CD4-positive, alpha-beta T cell treated with Interferon gamma for 1 hour (primary cell): ENCODE results near the gene FAM83F.
A peak's percentile ranks its signal among the peaks of the same experiment; 100 is the strongest.

Experiments
- DNase-seq: peaks from one replicate; pipeline ENCODE4 v3.0.0-alpha.2; 2020

The FAM83F gene

DNA sequence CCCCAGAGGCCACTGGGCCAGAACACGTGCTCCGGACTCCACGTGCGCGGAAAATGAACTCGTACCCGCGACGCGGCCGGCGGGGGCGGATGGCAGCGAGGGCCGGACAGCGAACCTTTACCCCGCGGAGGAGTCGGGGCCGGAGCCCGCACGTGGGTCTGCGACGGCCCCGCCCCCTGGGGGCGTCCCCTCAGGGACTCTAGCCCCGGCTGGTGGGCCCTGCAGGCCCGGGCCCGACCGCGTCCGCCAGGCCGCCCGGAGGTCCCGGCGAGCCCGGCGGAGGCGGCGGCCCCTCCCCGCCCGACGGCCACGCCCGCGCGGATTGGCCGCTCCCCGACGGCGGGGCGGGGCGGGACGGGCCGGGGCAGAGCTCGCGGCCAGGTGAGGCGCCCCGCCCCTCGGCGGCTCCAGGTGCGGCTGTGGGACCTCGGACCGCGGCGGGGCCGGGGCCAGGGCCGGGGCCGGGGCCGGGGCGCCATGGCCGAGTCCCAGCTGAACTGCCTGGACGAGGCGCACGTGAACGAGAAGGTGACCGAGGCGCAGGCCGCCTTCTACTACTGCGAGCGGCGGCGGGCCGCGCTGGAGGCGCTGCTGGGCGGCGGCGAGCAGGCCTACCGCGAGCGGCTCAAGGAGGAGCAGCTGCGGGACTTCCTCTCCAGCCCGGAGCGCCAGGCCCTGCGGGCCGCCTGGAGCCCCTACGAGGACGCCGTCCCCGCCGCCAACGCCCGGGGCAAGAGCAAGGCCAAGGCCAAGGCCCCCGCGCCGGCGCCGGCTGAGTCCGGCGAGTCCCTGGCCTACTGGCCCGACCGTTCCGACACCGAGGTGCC, at the start of gene FAM83F:
TSS of gene FAM83F (plus strand) at position 389 of the 827 bp plus-strand sequence. CDS start at position 478, 89 bp downstream.
- peak; percentile 5 for DNase-seq

DNA sequence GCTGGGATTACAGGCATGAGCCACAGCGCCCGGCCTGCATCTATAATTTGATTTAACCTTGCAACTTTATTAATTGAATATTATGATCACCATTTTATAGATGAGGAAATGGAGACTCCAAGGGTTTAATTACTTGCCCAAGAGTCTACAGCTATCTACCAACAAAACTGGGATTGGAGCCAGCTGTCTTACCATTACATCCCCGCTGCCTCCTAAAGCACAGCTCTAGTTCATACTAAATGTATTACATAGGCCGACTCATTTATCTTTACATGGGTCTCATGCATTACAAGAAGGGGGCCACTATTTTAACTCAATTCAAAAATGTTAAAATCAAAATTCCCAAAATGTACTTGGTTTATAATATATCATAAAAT, 48.6 kb upstream of the FAM83F start:
- no peak for DNase-seq

DNA sequence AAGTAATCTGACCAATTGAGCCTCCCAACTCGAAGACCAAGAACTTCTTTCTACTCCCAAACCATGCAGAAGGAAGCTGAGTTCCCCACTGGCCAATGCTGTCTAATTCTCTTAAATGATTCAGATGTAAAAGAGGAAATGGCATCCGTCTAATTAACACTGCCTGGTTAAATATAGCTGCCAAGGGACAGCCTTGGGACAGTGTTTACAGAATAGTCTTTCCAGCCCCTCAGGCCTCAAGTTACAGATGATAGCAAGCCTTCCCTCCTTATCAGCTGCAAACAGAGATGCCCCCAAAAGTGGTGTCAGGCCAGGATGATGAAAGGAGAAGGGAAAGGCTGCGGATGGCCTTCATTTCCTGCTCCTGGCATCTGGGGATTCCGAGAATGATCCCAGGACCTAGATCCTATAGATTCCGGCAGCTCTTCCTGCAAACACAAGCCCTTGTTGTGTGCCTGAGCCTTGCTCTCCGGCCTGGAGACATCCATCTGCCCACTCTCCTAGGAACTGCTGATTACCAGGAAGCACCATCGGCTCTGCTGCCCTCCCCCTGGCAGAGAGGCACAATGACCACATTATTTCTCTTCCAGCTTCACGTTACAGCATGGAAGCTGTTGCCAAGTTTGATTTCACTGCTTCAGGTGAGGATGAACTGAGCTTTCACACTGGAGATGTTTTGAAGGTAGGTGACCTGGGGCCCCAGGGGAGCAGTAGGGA, 48.1 kb upstream of the FAM83F start:
- DNase-seq: no peak

DNA sequence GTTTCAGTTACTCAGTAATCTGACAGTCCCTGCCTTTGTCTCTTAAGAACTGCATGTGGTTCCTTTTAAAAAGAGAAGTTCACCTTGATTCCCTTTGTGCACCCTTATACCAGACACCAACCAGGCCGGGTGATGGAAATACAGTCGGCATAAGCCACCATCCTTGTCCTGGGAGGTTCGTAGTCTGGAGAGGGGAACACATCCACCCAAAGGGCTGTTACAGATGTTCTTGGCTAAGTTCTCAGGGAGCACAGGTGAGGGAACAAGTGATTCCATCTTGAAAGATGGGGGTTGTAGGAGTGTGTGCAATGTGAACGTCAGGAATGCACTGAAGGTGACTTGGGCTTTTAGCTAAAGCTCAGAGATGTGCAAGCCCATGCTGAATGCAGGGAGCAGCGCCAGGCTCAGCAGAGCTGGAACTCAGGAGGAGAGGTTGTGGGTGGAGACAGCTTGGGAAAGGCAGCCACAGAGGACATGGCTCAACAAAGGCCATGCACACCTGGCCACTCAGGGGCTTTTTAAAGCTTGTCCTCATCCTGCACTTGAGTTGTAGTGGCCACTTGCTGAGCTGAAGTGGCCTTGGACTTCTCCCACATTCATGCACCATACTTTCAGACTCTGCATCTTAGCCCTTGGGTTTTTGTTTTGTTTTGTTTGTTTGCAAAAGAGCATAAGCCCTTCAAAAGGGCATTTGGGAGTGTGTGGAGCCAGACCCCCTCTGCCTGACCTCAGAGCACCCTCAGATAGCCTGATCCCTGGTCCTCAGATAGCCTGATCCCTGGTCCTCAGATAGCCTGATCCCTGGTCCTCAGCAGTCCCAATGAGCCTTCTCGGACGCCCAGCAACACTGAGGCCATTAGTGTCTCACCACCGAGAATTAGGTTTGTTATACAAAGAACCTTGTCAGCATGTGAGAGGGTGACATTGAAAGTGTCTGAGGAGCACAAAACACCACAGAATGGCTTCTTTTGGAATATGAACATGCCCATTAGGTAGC, 47.2 kb upstream of the FAM83F start:
- DNase-seq: no peak

DNA sequence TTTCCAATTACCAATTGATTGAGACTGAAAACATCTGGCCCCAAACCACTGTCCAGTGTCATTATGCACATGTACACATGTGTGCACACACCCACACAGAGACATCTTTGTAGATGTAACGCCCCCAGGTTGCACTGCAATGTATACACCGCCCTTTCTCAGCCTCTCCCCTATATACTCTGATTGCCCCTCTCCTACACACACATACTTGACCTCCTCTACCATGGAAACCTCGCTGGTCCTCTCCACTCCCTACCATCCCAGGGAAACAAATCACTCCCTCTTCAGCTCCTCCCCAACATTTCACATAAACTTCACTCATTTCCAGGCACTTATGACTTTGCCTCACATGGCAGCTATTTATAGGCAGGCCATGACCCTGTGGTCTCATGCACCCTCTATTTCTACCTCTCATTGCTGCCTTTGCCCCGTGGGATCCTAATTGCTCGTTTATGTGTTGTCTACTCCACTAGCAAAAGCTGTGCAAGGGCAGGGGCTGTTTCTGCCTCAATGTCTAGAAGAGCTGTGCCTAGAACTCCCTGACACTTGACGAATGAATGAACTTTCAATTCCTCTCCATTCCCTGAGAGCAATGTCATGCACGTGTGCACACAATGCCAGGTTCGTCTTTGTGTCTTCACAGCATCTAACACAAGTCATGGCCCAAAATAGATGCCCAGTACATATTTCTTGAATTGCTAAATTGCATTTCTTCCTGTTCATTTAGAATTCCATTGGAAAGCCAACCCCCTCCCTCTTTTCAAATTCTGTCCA, 44.6 kb upstream of the FAM83F start:
- DNase-seq: no peak

DNA sequence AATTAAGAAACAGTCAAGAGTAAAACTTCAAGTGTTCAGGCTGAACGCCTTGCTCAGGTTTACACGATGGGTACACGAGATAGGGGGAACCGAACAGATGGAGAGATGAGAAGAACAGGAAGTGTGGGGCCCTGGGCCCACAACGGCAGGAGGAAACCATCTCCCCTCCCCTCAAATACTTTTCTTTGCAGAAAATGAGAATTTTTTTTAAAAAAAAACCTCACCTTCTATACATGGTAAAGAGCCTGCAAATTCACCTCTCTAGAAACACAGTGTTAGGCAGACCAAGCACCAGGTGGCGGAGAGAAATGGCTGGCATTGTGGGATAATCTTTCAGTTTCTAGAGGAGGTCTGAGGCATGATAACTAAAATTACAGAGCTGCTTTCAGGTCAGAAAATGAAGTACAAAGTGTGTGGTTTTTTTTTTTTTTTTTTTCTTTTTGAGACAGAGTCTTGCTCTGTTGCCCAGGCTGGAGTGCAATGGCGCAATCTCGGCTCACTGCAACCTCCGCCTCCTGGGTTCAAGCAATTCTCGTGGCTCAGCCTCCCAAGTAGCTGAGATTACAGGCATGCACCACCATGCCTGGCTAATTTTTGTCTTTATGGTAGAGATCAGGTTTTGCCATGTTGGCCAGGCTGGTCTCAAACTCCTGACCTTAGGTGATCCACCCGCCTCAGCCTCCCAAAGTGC, 43.0 kb upstream of the FAM83F start:
- DNase-seq: peak; percentile 39

DNA sequence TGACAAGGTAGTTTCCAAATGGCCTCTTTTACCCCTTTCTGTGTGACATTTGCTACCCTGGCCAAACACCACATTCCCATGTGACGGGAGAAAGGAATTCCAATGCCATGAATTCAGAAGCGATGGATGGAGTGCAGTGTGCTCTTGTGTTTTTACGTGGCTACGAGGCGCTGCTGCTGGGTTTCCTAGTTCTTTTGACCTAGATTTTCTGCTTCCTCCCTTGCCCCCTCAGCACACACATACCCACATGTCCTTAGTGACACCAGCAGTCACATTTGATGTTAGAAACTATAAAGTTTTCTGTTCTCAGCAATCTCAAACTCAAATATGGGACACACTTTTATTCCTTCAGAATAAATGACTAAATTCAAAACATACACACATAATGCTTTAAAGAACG, 42.4 kb upstream of the FAM83F start:
- no peak for DNase-seq

DNA sequence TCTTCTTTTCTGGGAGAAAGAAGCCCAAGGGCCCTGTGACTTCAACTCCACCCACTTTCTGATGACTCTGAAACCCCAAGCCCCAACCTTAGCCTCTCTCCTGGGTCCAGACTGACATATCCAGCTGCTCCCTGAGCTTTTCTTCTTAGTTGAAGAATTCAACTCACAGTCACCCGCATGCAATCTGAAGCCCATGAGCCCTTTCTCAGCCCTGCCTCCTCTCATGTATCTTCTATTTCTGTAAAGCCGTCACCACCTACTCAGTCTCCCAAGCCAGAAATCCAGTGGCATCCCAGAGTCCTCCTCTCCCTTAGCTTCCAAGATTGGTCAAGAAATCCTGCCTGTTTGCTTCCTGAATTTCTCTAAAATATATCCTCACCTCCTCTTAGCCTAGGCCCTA, 41.7 kb upstream of the FAM83F start:
- DNase-seq: no peak

DNA sequence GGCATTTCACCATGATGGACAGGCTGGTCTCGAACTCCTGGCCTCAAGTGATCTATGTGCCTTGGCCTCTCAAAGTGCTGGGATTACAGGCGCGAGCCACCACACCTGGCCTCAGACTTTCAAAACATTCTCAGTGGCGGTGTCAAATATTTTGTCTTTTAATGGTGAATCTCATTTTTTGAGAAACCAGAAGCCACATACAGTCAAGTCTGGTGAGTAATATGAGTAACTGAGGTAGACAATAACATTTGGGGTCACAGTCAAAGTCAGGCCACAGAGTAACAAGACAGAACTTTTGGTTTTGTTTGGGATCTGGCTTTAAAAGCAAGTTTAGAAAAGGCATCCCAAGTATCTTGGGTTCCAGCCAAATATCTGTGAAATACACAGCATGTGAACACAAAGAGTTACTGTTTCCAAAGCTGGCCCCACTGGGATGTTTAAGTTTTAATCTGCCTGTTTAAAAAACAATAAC, 40.1 kb upstream of the FAM83F start:
- no peak for DNase-seq

DNA sequence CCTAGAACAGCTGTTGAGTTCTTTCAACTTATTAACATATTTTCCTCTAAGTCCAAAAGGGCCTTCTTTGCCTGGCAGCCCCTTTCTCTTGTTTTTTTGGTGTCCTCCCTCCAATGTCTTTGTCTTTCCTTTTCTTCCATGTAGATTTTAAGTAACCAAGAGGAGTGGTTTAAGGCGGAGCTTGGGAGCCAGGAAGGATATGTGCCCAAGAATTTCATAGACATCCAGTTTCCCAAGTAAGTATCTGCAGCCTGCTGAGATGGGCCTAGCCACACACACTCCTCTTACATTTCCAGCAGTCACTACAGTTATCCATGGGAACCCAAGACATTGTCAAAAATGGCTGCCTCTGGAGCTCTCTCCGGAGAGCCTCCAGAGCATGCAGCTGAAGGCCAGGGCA, 39.1 kb upstream of the FAM83F start:
- DNase-seq: no peak

DNA sequence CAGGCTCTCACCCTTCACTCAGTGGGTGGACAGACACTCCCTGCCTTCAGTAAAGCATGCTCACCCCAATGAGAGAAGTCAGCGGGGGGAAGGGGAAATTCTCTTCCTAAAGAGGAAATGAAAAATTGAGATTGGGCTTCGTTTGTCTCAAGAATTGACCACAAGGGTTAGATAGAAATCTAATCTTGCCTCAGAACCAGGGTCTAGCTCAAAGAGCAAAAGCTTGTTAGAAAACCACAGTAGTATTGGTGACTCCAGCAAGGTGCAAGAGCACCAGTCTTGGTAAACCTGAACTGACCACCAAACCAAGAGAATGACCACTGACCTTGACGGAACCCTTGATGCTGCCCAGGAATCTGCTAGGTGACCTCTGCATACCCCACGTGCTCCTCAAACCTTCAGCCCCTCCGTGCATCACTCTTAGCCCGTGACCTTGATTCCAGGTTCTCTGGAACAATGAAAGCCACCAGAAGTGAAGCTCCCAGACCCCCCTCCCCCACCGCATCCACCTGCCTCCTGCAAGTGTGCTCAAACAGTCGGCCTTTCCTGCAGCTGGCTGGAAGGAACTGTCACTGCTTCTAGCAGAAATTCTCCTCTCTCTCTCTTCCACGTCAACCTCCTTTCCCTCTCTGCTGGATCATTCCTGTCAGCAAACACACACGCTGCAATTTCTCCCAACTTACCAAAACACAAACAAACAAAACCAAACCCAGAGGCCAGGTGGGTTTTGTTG, 37.7 kb upstream of the FAM83F start:
- DNase-seq: no peak

DNA sequence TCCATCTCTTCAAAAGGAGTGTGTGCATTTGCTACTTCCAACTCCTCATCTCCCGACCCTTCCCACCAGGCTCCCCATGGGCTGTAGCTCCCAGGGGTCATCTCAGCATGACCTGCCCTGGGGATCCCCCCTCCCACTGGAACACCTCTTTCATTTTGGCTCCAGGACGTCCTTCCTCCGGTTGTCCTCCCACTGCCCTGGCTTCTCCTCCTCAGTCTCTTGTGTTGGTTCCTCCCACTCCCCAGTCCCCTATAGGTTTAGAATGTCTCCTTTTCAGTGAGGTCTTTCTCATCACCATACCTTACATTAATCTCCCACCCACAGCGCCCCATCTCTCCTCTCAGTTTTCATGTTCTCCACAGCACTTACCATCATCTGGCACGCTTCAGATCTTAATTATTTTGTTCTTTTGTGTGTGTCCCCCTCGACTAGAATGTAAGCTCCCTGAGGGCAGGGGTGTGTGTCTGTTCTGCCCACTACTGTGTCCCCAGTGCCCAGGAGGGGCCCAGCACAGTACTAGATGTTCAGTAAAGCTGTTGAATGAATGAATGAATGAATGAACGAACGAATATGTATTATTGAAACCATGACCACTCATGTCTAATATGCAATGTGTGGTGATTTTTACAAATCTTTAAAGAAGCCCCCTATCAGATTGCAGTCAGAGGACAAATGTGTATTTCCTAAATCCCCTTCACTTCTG, 36.6 kb upstream of the FAM83F start:
- no peak for DNase-seq

DNA sequence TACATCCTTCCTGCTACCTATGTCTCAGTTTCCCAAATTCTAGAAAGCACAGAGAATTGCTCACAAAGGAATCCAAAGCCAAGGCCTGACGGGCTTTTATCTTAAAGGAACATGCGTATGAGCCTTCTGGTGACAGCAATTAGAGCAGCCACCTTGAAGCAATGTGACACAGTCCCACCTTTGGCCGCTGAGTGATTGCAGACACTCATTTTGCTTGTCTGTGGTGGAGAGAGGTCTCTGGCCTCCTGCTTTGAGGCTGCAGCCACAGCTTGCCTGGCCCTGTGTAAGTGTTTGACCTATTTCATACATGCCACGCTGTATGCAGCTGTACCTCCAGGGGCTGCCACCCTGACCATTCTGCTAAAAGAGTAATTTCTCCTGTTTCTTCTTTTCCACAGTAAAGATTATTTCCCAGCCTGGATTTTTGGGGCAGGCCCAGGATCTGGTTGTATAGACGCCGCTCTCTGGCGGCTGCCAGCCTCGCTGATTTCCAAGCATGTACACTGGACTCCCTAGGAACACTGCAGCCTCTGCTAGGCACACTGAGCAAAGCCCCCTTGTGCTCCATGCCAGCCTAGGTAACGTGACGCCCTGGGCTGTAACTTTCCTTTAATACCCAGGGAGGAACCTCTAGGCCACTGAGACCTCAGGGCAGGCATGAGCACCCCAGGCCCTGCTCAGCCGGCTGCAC, 35.7 kb upstream of the FAM83F start:
- DNase-seq: no peak

DNA sequence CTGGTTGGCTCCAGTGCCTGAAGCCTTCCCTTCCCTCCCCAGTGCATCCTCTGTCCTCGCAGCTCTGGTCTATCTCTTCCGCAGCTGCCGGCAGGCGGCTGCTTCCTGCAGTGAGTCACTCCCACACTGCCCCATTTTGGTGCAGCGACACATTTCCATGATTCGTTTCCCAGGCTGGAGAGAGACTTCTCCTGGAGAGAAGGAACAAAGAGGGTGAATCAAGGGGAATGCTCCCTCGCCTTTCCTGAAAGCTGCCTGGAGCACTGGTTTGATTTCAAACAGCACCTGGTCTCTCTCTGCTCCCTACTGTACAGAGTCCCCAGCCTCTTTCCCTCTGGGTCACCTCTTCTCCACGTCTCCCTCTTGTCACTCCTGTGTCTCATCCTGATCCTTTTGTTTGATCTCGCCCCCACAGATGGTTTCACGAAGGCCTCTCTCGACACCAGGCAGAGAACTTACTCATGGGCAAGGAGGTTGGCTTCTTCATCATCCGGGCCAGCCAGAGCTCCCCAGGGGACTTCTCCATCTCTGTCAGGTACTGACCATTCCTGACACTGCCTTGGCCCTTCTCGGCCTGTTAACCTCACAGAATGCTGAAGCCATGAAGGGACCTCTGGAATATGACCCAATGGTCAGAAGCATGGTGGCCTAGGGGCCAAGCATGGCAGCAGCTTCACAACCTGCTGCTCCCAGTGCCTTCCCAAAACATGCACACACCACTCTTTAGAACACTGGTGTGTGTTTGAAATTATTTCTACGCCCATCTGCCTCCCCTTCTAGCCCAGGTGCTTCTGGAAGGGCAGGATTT, 34.9 kb upstream of the FAM83F start, which contains the start of gene TMA7B:
TSS of gene TMA7B (plus strand) at position 758 of the 808 bp plus-strand sequence. CDS start 3,978 bp downstream, outside the sequence.
- peak; percentile 37 for DNase-seq

DNA sequence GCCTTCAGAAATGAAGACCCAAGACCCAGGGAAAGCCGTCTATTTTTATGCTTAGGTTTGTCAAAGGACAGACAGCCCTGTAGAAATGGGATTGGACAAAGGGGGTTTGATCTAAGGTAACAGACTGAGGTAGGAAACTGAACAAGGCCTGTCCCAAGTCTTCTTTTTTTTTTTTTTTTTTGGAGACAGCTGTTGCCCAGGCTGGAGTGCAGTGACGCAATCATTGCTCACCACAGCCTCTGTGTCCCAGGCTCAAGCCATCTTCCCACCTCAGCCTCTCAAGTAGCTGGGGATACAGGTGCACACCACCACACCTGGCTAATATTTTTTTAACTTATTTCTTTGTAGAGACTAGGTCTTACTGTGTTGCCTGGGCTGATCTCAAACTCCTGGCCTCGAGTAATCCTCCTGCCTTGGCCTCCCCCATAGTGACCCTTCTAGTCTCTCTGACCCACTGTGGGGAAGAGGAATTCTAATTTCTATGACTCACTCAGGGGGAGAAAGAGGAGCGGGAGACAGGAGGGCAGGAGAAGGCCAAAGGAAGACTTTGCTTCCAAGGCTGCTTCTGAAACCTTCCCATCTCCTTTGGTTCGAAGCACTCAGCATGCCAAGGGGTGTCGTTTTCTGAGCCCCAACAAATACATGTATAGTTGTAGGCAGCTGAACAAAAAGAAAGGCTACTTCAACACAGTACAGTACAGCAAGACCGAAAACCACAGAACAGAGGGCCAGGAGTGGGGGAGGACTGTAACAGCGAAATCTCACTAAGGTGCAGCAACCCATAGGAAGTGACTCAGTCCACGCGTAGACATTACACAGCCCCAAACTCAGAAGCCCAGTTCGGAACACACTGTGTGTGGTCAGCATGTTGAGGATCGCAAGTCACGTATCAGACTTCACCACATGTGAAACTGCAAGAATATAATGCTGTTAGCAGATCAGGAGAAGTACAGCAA, 33.7 kb upstream of the FAM83F start:
- peak; percentile 76 for DNase-seq

DNA sequence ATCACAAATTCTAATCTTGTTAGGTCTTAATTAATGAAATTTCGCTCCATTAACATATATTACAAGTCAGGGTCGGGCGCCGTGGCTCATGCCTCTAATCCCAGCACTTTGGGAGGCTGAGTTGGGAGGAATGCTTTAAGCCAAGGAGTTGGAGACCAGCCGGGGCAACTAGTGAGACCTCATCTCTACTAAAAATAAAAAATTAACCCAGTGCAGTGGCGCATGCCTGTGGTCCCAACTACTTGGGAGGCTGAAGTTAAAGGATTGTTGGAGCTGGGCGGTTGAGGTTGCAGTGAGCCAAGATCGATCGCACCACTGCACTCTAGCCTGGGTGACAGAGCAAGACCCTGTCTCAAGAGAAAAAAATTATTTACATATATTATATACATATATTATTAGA, 32.7 kb upstream of the FAM83F start:
- no peak for DNase-seq

DNA sequence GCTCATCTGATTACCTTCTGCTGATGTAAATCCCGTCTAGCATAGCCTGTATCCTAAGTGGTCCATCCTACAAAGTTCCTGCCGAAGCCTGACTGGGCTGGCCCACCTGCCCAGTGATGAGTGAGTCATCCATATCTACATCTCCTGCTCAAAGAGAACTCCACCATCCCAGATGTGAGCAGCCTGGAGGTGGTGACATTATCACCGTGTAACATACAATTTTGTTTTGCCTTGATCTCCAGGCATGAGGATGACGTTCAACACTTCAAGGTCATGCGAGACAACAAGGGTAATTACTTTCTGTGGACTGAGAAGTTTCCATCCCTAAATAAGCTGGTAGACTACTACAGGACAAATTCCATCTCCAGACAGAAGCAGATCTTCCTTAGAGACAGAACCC, 29.0 kb upstream of the FAM83F start:
- no peak for DNase-seq
